Coronary artery (tissue), 2 donors: Measurements from ENCODE around the gene CTDSP1.

Experiments used
- DNase-seq: peaks from one replicate; pipeline ENCODE4 v3.0.0-alpha.2; 2017; ENCODE audit warnings: low spot score
- H3K27ac ChIP-seq, 2 donors: fragments of 200-600 bp; sonication (generic); one replicate each; pipeline ENCODE4 v1.5.1; 2016 to 2019
- H3K4me3 ChIP-seq: fragments of 200-600 bp; sonication (generic); 2 replicates; pipeline ENCODE4 v1.5.1; 2016; ENCODE audit warnings: mild to moderate bottlenecking, moderate library complexity
- TF ChIP-seq, protein P1 (sequence below): fragments of 200-600 bp; sonication (generic); IDR thresholded peaks from one replicate; pipeline ENCODE4 v1.5.1; 2019; ENCODE audit warnings: antibody characterized with exemption

CTDSP1 gene

GRCh38 chr2:218444692-218445357 lies 45.2 kb downstream of the CTDSP1 start:
- Histone ChIP-seq H3K4me3 (no peak overlapping the region), H3K27ac (no peak overlapping the region)
- DNase-seq, result no peak
- TF ChIP-seq, protein P1, sequence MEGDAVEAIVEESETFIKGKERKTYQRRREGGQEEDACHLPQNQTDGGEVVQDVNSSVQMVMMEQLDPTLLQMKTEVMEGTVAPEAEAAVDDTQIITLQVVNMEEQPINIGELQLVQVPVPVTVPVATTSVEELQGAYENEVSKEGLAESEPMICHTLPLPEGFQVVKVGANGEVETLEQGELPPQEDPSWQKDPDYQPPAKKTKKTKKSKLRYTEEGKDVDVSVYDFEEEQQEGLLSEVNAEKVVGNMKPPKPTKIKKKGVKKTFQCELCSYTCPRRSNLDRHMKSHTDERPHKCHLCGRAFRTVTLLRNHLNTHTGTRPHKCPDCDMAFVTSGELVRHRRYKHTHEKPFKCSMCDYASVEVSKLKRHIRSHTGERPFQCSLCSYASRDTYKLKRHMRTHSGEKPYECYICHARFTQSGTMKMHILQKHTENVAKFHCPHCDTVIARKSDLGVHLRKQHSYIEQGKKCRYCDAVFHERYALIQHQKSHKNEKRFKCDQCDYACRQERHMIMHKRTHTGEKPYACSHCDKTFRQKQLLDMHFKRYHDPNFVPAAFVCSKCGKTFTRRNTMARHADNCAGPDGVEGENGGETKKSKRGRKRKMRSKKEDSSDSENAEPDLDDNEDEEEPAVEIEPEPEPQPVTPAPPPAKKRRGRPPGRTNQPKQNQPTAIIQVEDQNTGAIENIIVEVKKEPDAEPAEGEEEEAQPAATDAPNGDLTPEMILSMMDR, result no peak

GRCh38 chr2:218445602-218446001 lies 45.9 kb downstream of the CTDSP1 start:
- no peak for DNase-seq
- Histone ChIP-seq H3K27ac (no peak overlapping the region), H3K4me3 (no peak overlapping the region)
- TF ChIP-seq, protein P1, result no peak

DNA sequence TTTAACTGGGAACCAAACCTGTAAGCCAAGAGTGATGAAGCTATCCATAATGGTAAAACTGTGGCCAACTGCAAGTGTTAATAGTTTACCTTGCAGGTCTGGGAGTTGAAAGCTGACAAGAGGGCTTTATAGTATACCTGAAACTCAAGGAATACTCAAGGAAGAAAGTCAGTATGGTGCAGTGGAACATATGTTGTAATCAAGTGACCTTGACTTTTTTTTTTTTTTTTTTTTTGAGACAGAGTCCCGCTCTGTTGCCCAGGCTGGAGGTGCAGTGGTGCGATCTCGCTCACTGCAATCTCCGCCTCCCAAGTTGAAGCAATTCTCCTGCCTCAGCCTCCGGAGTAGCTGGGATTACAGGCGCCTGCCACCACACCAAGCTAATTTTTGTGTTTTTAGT lies 46.9 kb downstream of the CTDSP1 start:
- H3K27ac ChIP-seq, result no peak overlapping the region
- TF ChIP-seq, protein P1, result no peak
- no peak for DNase-seq
- H3K4me3 ChIP-seq, result no peak overlapping the region

GRCh38 chr2:218447072-218447471 lies 47.4 kb downstream of the CTDSP1 start:
- DNase-seq, result no peak
- TF ChIP-seq, protein P1, result no peak
- Histone ChIP-seq H3K4me3 (no peak overlapping the region), H3K27ac (no peak overlapping the region)

DNA sequence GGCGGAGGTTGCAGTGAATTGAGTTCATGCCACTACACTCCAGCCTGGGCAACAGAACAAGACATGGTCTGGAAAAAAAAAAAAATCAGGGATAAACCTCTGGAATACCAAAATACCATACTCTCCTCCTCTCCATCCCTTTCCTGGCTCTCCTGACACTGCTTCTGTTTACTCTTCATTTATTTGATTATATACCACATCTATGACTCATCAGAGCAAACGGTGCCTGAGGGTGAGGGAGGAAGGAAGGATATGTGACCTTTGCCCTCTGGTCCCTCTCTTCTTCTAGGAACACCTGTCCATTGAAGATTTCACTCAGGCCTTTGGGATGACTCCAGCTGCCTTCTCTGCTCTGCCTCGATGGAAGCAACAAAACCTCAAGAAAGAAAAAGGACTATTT lies 49.3 kb downstream of the CTDSP1 start:
- DNase-seq, result no peak
- Histone ChIP-seq H3K27ac (no peak overlapping the region), H3K4me3 (no peak overlapping the region)
- TF ChIP-seq, protein P1, result no peak

DNA sequence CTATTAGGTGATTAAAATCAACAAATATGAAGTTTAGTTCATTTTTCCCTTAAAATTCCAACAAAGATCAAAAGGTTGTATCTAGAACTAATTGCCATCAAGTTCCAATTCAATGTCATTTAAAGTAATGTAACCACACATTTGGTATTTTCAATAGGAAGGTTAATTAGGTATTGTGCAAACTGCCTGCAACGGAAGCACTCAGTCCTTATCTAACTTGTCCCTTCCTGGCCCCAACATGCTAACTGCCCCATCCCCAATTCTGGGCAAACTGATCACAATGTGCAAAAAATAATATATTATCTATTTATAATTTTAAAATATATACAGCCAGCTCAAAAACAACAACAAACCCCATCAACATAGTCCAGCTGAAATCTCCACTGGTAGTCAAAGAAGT lies 52.4 kb downstream of the CTDSP1 start:
- no peak overlapping the region for H3K27ac ChIP-seq
- no peak overlapping the region for H3K4me3 ChIP-seq
- no peak for DNase-seq
- TF ChIP-seq, protein P1, result no peak
